OCI-LY1 (cell line): ENCODE data around the gene SYNE2.

Source experiments
- H2AFZ ChIP-seq: fragments of 200-600 bp; sonication (generic), shearing (Covaris generic); 2 replicates; pipeline ENCODE4 v1.6.0; 2014; ENCODE audit warnings: antibody characterized with exemption, mild to moderate bottlenecking, low read length
- H3F3A ChIP-seq: fragments of 200-600 bp; sonication (generic), shearing (Covaris generic); 2 replicates; pipeline ENCODE4 v1.6.0; 2014; ENCODE audit warnings: mild to moderate bottlenecking, antibody characterized with exemption, low read length, moderate library complexity; ENCODE audit not compliant: insufficient read depth
- H3K27ac ChIP-seq: fragments of 200-600 bp; sonication (generic); 2 replicates; pipeline ENCODE4 v1.5.1; 2014; ENCODE audit warnings: low read length, mixed run types, mild to moderate bottlenecking, low read depth; ENCODE audit not compliant: poor library complexity, severe bottlenecking
- H3K27me3 ChIP-seq: fragments of 200-600 bp; sonication (generic); 2 replicates; pipeline ENCODE4 v1.6.0; 2014; ENCODE audit warnings: antibody characterized with exemption, mild to moderate bottlenecking, low read length, moderate library complexity; ENCODE audit not compliant: insufficient read depth
- H3K36me3 ChIP-seq: fragments of 200-600 bp; sonication (generic); 2 replicates; pipeline ENCODE4 v1.6.1; 2014; ENCODE audit warnings: mild to moderate bottlenecking, antibody characterized with exemption, low read length, moderate library complexity, mixed read lengths; ENCODE audit not compliant: insufficient read depth
- H3K4me1 ChIP-seq: fragments of 200-600 bp; sonication (generic); 2 replicates; pipeline ENCODE4 v1.5.1; 2014; ENCODE audit warnings: mild to moderate bottlenecking, low read length, moderate library complexity; ENCODE audit not compliant: insufficient read depth, severe bottlenecking
- H3K4me2 ChIP-seq: fragments of 200-600 bp; sonication (generic), shearing (Covaris generic); 2 replicates; pipeline ENCODE4 v1.6.1; 2014; ENCODE audit warnings: low read length
- H3K4me3 ChIP-seq: fragments of 200-600 bp; sonication (generic); 2 replicates; pipeline ENCODE4 v1.5.1; 2014; ENCODE audit warnings: low read length, low read depth, mild to moderate bottlenecking, mixed read lengths; ENCODE audit not compliant: poor library complexity, severe bottlenecking
- H3K79me2 ChIP-seq: fragments of 200-600 bp; shearing (Covaris generic); 2 replicates; pipeline ENCODE4 v1.6.1; 2016; ENCODE audit warnings: mixed run types, low read length, mixed read lengths; ENCODE audit not compliant: insufficient read depth
- H3K9ac ChIP-seq: fragments of 200-600 bp; sonication (generic), shearing (Covaris generic); 2 replicates; pipeline ENCODE4 v1.6.1; 2014; ENCODE audit warnings: mild to moderate bottlenecking, low read length, mixed read lengths
- H3K9me2 ChIP-seq: fragments of 200-600 bp; sonication (generic), shearing (Covaris generic); 2 replicates; pipeline ENCODE4 v1.6.1; 2014; ENCODE audit warnings: low read depth, mild to moderate bottlenecking, low read length, mixed read lengths
- H3K9me3 ChIP-seq: fragments of 200-600 bp; shearing (Covaris generic); 2 replicates; pipeline ENCODE4 v1.6.1; 2014; ENCODE audit warnings: low read length, mixed read lengths
- H4K20me1 ChIP-seq: fragments of 200-600 bp; sonication (generic), shearing (Covaris generic); 2 replicates; pipeline ENCODE4 v1.6.0; 2016; ENCODE audit warnings: mild to moderate bottlenecking, low read length; ENCODE audit not compliant: insufficient read depth
- CTCF ChIP-seq: fragments of 200-600 bp; sonication (generic), shearing (Covaris generic); IDR thresholded peaks from 2 replicates; pipeline ENCODE4 v1.5.1; 2017; ENCODE audit warnings: mild to moderate bottlenecking, antibody characterized with exemption, low read length, moderate library complexity, mixed read lengths
- EZH2 ChIP-seq: fragments of 200-600 bp; sonication (generic), shearing (Covaris generic); IDR thresholded peaks from 2 replicates; pipeline ENCODE4 v1.8.0; 2017; ENCODE audit warnings: borderline replicate concordance, mixed run types, mild to moderate bottlenecking, antibody characterized with exemption, low read length, moderate library complexity, mixed read lengths

Gene SYNE2

GRCh38 chr14:64092338-64092737, 239.5 kb downstream of the SYNE2 start:
- no peak overlapping the region for H2AFZ ChIP-seq
- no peaks in the 10 kb centered on the region for H3K79me2 ChIP-seq
- H3K9me3 ChIP-seq: no peaks in the 10 kb centered on the region
- H3K9ac ChIP-seq: no peak overlapping the region
- H3K27ac ChIP-seq: no peak overlapping the region
- H3K27me3 ChIP-seq: no peaks in the 10 kb centered on the region
- H3K36me3 ChIP-seq: peaks cover 70% of the 10 kb centered on the region; the same call in 1 of the 2 replicates
- no peaks in the 10 kb centered on the region for H4K20me1 ChIP-seq
- TF ChIP-seq EZH2 (no peak), CTCF (no peak)
- H3K4me3 ChIP-seq: no peak overlapping the region
- H3K9me2 ChIP-seq: no peaks in the 10 kb centered on the region
- H3K4me2 ChIP-seq: no peak overlapping the region
- H3F3A ChIP-seq: 0 out of 2 replicates have a peak, but pooled peaks cover 3% of the 10 kb centered on the region
- no peaks in the 10 kb centered on the region for H3K4me1 ChIP-seq

GRCh38 chr14:64092940-64093339, 240.1 kb downstream of the SYNE2 start:
- Histone ChIP-seq H3K4me1 (no peaks in the 10 kb centered on the region), H4K20me1 (no peaks in the 10 kb centered on the region), H3K27me3 (no peaks in the 10 kb centered on the region), H3K9ac (no peak overlapping the region), H3K9me3 (no peaks in the 10 kb centered on the region), H3K4me3 (no peak overlapping the region), H2AFZ (no peak overlapping the region), H3K36me3 (peaks cover 70% of the 10 kb centered on the region; the same call in 1 of the 2 replicates), H3K27ac (no peak overlapping the region), H3F3A (0 out of 2 replicates have a peak, but pooled peaks cover 3% of the 10 kb centered on the region), H3K9me2 (no peaks in the 10 kb centered on the region), H3K4me2 (no peak overlapping the region), H3K79me2 (no peaks in the 10 kb centered on the region)
- TF ChIP-seq EZH2 (no peak), CTCF (no peak)

- Histone ChIP-seq H3K9me2 (no peaks in the 10 kb centered on the region), H3K4me2 (no peak overlapping the region), H3K4me3 (no peak overlapping the region), H4K20me1 (no peaks in the 10 kb centered on the region), H3K36me3 (peaks cover 73% of the 10 kb centered on the region), H3K9ac (no peak overlapping the region), H3K9me3 (no peaks in the 10 kb centered on the region), H3K79me2 (no peaks in the 10 kb centered on the region), H3F3A (0 out of 2 replicates have a peak, but pooled peaks cover 3% of the 10 kb centered on the region), H3K27ac (no peak overlapping the region), H3K4me1 (no peaks in the 10 kb centered on the region), H3K27me3 (no peaks in the 10 kb centered on the region), H2AFZ (no peak overlapping the region)
- TF ChIP-seq CTCF: no peak
- TF ChIP-seq EZH2: no peak
Measured at GRCh38 chr14:64095620-64096019, 242.8 kb downstream of the SYNE2 start.
